Mucosa of stomach (tissue), 1 donor: ENCODE measurements around the gene FNDC7.

Experiments
- H3K27me3 ChIP-seq: one replicate; pipeline ENCODE4 v1.7.0; 2013; ENCODE audit warnings: mild to moderate bottlenecking, low read length; ENCODE audit not compliant: control insufficient read depth, insufficient read depth
- H3K36me3 ChIP-seq: one replicate; pipeline ENCODE4 v1.7.0; 2013; ENCODE audit warnings: low read length; ENCODE audit not compliant: control insufficient read depth, insufficient read depth
- H3K4me1 ChIP-seq: one replicate; pipeline ENCODE4 v1.7.0; 2013; ENCODE audit warnings: mild to moderate bottlenecking, low read length; ENCODE audit not compliant: control insufficient read depth, insufficient read depth
- H3K4me3 ChIP-seq: one replicate; pipeline ENCODE4 v1.7.0; 2013; ENCODE audit warnings: low read length
- H3K9ac ChIP-seq: one replicate; pipeline ENCODE4 v1.7.0; 2013; ENCODE audit warnings: mild to moderate bottlenecking, low read length, moderate library complexity
- H3K9me3 ChIP-seq: one replicate; pipeline ENCODE4 v1.7.0; 2013; ENCODE audit warnings: mild to moderate bottlenecking, low read length, moderate library complexity; ENCODE audit not compliant: control insufficient read depth
- donor health status: Pancreatic carcinoma.

The FNDC7 gene

DNA sequence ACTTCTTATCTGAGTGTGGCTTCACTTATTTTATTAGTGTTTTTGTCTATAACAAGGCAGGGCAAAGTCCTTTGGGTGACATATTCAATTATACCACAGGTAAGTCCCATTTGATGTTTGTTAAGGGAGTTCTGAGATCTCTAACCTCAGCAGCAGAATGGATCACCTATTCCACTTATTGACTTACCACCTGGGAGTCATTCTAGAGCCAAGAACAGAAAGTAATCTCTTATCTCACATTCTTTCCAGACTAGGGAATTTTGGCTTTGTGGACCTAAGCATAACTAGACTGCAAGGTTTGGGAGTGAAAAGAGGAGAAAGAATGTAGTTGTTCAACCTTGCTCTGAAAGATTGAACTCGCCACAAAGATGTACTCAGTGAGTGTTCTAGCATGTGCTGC lies 13.2 kb downstream of the FNDC7 start:
- Histone ChIP-seq H3K4me3 (no peak overlapping the region), H3K27me3 (no peaks in the 10 kb centered on the region), H3K9me3 (no peaks in the 10 kb centered on the region), H3K36me3 (no peaks in the 10 kb centered on the region), H3K9ac (no peak overlapping the region), H3K4me1 (peaks cover 8% of the 10 kb centered on the region)

DNA sequence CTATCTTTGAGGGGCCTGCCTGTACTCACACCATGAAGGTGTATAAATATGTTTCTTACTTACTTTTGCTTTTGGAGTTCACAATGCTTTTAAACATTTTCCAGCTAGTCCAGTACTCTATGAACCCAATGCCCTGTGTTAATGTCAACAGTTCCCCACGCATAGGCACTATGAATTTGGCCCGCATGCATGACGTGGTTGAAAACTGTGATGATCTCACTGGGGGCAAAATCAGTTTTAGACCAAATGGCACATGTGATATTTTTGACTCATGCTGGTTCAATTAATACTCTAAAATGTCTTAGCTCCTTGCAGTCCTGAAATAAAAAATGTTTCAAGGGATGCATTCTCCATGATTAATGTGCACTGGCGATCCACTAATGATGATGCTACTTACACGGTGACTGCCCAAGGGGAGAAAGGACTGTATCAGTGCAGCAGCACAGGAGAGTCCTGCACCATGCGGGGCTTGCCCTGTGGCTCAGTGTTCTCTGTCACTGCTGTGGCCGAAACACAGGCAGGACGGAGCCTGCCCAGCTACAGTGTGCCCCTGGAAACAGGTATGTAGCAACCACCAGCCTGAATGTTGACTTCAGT lies 15.7 kb downstream of the FNDC7 start:
- no peaks in the 10 kb centered on the region for H3K36me3 ChIP-seq
- peaks cover 8% of the 10 kb centered on the region for H3K4me1 ChIP-seq
- no peaks in the 10 kb centered on the region for H3K27me3 ChIP-seq
- H3K9ac ChIP-seq = no peak overlapping the region
- H3K9me3 ChIP-seq = no peaks in the 10 kb centered on the region
- H3K4me3 ChIP-seq = no peak overlapping the region

DNA sequence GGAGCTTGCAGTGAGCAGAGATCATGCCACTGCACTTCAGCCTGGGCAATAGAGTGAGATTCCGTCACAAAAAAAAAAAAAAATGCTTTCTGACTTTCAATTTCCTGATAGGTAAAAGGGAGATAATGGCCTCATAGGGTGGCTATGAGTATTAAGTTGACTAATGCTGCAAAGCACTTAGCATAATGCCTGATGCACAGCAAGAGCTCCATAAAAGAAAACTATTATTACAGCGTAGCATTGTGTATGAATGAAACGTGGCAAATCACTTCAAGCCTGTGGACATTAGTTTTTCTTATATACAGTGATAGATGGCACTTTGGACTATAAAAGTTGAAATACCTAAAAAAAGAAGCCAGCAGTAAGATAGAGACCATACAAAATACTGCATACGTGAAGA lies 16.8 kb downstream of the FNDC7 start:
- H3K9me3 ChIP-seq = no peaks in the 10 kb centered on the region
- H3K27me3 ChIP-seq = no peaks in the 10 kb centered on the region
- H3K9ac ChIP-seq = no peak overlapping the region
- H3K4me3 ChIP-seq = no peak overlapping the region
- H3K36me3 ChIP-seq = no peaks in the 10 kb centered on the region
- peaks cover 8% of the 10 kb centered on the region for H3K4me1 ChIP-seq

DNA sequence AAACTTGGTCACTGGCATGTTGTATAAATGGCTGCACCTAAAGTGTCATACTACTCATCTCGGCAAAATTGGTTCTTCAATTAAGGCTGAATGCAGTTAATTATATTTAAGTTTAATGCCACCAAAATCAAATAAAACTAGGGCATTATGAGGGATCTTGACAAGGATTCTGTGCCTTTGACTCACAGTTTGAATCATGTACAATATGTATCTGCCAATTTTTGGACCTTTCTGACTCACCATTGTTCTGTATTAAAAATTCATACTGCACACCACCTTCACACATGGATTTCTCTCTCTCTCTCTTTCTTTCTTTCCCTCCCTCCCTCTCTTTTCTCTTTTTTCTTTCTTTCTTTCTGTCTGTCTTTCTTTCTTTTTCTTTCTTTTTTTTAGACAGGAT lies 19.7 kb downstream of the FNDC7 start:
- H3K4me1 ChIP-seq = no peaks in the 10 kb centered on the region
- no peak overlapping the region for H3K9ac ChIP-seq

DNA sequence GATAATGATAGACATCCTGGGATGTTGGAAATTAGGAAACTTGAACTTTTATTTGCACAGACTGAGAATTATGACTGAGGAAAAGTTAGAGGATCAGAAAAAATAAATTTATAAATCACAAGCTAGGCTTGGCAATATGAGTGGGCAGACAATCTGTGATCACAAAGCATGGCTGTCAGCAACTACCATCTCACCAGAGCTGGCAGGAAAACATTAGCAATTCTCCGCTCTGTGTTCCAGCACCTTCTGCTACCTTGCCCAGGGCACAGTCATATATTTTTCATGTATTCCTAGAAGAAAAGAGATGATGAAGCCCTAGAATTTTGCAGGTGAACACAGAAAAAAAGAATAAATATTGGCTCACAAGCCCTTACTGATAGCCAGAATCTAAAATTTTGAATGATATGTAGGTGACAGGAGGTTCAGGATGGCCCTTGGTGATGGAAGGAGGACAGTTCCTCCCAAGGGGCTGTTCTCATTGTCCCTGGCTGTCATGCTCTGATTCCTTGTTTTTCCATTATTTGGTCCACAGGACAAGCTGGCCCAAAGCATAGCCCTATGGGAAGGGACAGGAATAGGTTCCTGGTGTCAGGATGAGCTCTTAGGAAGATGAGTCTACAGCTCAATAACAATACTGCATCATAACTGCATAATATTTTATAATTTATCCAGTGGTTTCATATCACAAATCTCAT lies 21.6 kb downstream of the FNDC7 start:
- H3K4me1 ChIP-seq = no peaks in the 10 kb centered on the region
- no peaks in the 10 kb centered on the region for H3K27me3 ChIP-seq
- H3K4me3 ChIP-seq = no peak overlapping the region

More for the DNA sequence above, 19.7 kb downstream of the FNDC7 start:
- Histone ChIP-seq H3K36me3 (no peaks in the 10 kb centered on the region), H3K4me3 (no peak overlapping the region), H3K27me3 (no peaks in the 10 kb centered on the region), H3K9me3 (no peaks in the 10 kb centered on the region)

DNA sequence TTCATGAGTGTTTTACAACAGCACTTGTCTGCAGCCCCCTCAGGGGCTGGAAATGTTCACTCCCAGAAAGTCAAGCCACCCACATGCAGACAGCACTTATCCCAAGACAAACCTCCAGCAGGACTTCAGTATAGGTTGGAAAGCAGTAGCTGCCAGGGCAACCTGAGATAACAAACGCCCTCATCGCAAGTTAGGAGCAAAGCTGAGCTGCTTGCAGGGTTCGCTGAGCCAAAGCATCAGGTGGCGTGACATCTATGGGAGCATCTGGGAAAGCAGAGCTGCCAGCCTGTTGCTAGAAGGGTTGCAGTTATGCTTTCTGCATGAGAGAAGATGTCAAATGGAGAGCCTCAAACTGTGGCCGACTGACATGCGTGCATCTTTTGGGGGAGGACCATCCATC lies 29.5 kb downstream of the FNDC7 start:
- H3K9ac ChIP-seq = no peak overlapping the region
- H3K4me1 ChIP-seq = peaks cover 4% of the 10 kb centered on the region
- H3K9me3 ChIP-seq = no peaks in the 10 kb centered on the region
- no peak overlapping the region for H3K4me3 ChIP-seq
- no peaks in the 10 kb centered on the region for H3K27me3 ChIP-seq
- no peaks in the 10 kb centered on the region for H3K36me3 ChIP-seq

More for the DNA sequence above, 21.6 kb downstream of the FNDC7 start:
- Histone ChIP-seq H3K9me3 (no peaks in the 10 kb centered on the region), H3K36me3 (no peaks in the 10 kb centered on the region), H3K9ac (no peak overlapping the region)

DNA sequence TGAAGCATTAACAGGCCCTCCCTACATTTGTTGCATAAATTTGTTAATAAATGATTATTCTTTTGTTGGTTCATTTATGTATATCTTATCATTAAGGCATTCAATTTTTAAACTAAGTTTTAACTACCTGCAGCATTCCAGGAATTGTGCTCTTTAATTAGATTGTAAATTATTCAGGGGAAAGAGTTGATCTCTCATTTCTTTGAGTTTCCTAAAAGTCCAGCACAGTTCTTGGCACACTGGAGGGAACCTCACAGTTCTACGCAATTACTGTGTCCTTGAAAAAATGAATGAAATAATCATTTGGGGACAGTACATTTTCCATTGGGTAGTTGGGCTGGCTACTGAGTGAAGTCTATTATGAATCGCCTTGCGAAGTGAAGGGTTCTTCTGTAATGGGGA lies 33.3 kb downstream of the FNDC7 start:
- Histone ChIP-seq H3K27me3 (no peaks in the 10 kb centered on the region), H3K9ac (peak overlapping the region; percentile 94), H3K36me3 (no peaks in the 10 kb centered on the region), H3K9me3 (no peaks in the 10 kb centered on the region), H3K4me3 (no peak overlapping the region), H3K4me1 (peaks cover 8% of the 10 kb centered on the region)

DNA sequence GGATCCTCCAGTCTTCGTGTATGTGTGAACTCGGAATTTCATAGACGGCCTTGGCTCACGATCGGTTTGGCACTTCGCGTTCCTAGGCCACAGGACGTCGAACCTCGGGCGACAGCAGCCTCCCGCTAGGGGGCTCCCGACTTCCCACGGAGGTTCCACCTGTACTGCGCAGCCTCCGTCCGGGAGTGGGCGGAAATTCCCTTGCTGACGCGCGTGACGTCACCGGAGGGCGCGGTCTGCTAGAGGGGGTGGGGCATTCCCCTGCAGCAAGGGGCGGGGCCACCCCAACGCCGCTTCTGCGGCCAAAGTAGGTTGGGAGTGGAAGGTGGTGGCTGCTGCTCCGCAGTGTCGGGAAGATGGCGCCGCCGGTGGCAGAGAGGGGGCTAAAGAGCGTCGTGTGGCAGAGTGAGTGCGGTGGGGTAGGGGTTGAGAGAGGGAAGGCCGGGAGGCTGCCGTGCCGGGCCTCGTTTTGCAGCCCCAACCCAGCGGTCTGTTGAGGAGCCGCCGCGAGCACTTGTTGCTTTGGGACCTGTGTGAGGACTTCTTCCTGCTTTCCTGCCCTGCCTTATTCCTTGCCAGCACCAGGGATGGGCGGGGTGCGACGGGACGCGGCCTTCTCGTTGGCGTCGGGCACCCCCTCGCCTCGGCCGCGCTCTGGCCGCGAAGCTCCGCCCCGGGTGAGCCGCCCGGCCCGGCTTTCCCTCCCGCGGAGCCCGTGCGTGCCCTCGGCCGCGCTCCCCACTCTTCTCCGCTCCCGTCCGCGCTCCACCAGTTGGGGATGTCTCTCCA lies 33.9 kb downstream of the FNDC7 start, which contains the start of gene STXBP3:
STXBP3 (plus strand) TSS at position 293 of the 789 bp plus-strand sequence; CDS start at position 357, 64 bp downstream.
- Histone ChIP-seq H3K36me3 (no peaks in the 10 kb centered on the region), H3K4me1 (peaks cover 8% of the 10 kb centered on the region), H3K9ac (peak within 1 kb of the TSS; percentile 94), H3K27me3 (no peaks in the 10 kb centered on the region), H3K4me3 (peak within 1 kb of the TSS; percentile 88), H3K9me3 (no peaks in the 10 kb centered on the region)

DNA sequence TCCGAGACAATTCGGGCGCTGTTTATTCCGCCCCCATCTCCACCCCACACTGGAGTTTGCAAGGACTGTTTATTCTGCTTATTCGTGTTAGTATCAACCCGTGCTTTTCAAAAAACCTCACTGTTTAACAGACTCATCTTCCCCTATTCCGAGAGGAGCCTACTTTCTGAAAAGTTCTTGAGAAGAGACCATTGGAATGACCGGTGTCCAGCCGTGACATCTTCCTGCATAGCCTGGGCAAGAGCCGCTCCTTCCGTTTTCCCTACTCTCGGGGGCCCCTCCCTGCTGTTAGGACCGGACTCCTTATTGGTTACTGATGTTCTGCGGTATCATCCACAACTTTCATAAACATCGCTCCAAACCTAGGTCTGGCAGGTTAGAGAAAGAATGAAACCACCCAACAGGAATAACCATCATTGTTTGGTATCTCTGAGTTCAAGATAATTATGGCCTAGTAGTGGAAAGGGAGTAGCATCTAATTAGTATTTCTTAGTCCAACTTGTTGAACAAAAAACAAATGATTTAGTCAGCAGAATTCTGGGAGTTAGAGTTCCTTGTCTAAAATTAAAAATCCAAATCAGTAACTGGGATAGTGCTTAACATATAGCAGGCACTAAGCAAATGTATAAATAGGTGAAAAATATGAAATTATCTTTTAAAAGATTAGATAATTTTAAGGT lies 34.6 kb downstream of the FNDC7 start:
- Histone ChIP-seq H3K4me3 (peak overlapping the region; percentile 88), H3K9ac (peak overlapping the region; percentile 94), H3K9me3 (no peaks in the 10 kb centered on the region), H3K27me3 (no peaks in the 10 kb centered on the region), H3K36me3 (no peaks in the 10 kb centered on the region), H3K4me1 (peaks cover 8% of the 10 kb centered on the region)

DNA sequence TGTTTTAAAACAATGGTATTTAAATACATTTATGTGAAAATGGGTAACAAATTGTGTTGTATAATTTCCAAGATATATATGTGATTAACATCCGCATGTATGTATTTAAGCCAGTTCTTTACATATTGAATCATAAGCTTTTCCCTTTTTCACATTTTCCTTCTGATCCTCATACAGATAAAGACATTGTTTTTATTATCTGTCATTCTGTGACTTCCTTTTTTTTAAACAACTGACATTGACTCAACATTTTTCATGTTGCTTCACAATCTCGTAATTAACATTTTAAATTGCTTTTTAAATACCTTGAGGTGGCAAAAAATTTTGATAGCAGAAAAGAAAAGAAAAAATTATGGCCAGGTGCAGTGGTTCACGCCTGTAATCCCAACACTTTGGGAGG lies 35.2 kb downstream of the FNDC7 start:
- Histone ChIP-seq H3K4me3 (no peak overlapping the region), H3K36me3 (no peaks in the 10 kb centered on the region), H3K9me3 (no peaks in the 10 kb centered on the region), H3K4me1 (peaks cover 8% of the 10 kb centered on the region), H3K27me3 (no peaks in the 10 kb centered on the region), H3K9ac (no peak overlapping the region)

DNA sequence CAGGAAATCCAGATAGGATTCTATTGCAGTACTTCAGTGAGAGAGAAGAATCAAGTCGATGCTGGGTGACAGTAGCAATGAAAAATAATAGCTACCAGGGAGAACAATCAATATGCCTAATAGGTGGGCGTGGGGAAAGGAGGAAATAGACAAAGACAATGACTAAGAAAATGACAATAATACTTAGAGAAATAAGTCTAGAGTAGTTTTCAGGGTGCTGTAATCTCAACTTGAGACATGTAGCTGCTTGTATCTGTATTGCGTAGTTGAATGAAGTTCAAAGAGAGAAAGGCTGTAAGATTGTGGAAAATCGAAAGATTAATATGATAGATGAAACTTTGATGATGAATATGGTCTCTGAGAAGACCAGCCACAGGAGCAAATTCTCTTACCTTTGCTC lies 36.4 kb downstream of the FNDC7 start:
- no peak overlapping the region for H3K9ac ChIP-seq
- H3K4me1 ChIP-seq = peaks cover 8% of the 10 kb centered on the region
- no peaks in the 10 kb centered on the region for H3K27me3 ChIP-seq
- no peak overlapping the region for H3K4me3 ChIP-seq
- no peaks in the 10 kb centered on the region for H3K36me3 ChIP-seq
- H3K9me3 ChIP-seq = no peaks in the 10 kb centered on the region
